ENCODE measurements around the gene SMPX.
A peak's percentile ranks its signal among the peaks of the same experiment; 100 is the strongest.
"Not testable (repeated sequence)": the region's sequence is repeated elsewhere in the genome, so short reads cannot be mapped to it uniquely, and the experiment has no call there.

SMPX gene

GRCh38 chrX:21757960-21758359 lies at the start of gene SMPX:
Gene SMPX (minus strand): TSS chrX:21758116. CDS start chrX:21754290, 3,826 bp downstream.
- DNase-seq: no peak

- peak; percentile 33 for DNase-seq
Observed at GRCh38 chrX:21806691-21807090, 48.8 kb upstream of the SMPX start.

GRCh38 chrX:21802839-21803238 lies 44.9 kb upstream of the SMPX start:
- no peak for DNase-seq

- no peak for DNase-seq
Observed at GRCh38 chrX:21802054-21802670, 44.2 kb upstream of the SMPX start.

- DNase-seq: no peak
Observed at GRCh38 chrX:21800344-21800770, 42.4 kb upstream of the SMPX start.

GRCh38 chrX:21799767-21800166 lies 41.9 kb upstream of the SMPX start:
- peak; percentile 4 to 9 for DNase-seq

- no peak for DNase-seq
Observed at GRCh38 chrX:21798677-21799219, 40.8 kb upstream of the SMPX start.

GRCh38 chrX:21781976-21782375 lies 24.1 kb upstream of the SMPX start:
- DNase-seq: no peak

GRCh38 chrX:21781525-21781924 lies 23.6 kb upstream of the SMPX start:
- no peak for DNase-seq

- no peak for DNase-seq
Observed at GRCh38 chrX:21779095-21779494, 21.2 kb upstream of the SMPX start.

- no peak for DNase-seq
Observed at GRCh38 chrX:21778236-21778635, 20.3 kb upstream of the SMPX start.

- DNase-seq: not testable (repeated sequence)
Observed at GRCh38 chrX:21775128-21775527, 17.2 kb upstream of the SMPX start.

- not testable (repeated sequence) for DNase-seq
Observed at GRCh38 chrX:21773036-21773435, 15.1 kb upstream of the SMPX start.

GRCh38 chrX:21770631-21771321 lies 12.9 kb upstream of the SMPX start:
- DNase-seq: no peak

- DNase-seq: no peak
Observed at GRCh38 chrX:21766101-21766500, 8.2 kb upstream of the SMPX start.

GRCh38 chrX:21764008-21764407 lies 6.1 kb upstream of the SMPX start:
- DNase-seq: no peak

GRCh38 chrX:21758488-21758887 lies 572 bp upstream of the SMPX start:
- DNase-seq: no peak

- no peak for DNase-seq
Observed at GRCh38 chrX:21756785-21757529, 959 bp downstream of the SMPX start.

- DNase-seq: no peak
Observed at GRCh38 chrX:21749924-21750323, 8.0 kb downstream of the SMPX start.

GRCh38 chrX:21748235-21748634 lies 9.7 kb downstream of the SMPX start:
- no peak for DNase-seq

GRCh38 chrX:21747558-21747957 lies 10.4 kb downstream of the SMPX start:
- no peak for DNase-seq

- peak in 1 of 2 donors; percentile 53 for DNase-seq
Observed at GRCh38 chrX:21745756-21746155, 12.2 kb downstream of the SMPX start.

- DNase-seq: no peak
Observed at GRCh38 chrX:21744721-21745120, 13.2 kb downstream of the SMPX start.

GRCh38 chrX:21744060-21744459 lies 13.9 kb downstream of the SMPX start:
- no peak for DNase-seq

All from inflammatory macrophage treated with lipopolysaccharide for 1 hour (primary cell).